Keratinocyte (primary cell): ENCODE measurements around the gene ZNF219.

Experiments
- CTCF ChIP-seq, 3 experiments: IDR thresholded peaks in 1 of 3; conservative IDR thresholded peaks in 1 of 3; optimal IDR thresholded peaks in 1 of 3; 2 replicates in 2 of 3; 3 replicates in 1 of 3; pipeline versions ENCODE3 to v1.5.1; 2011; ENCODE audit warnings: low read length in 3 of 3, mild to moderate bottlenecking in 3 of 3, moderate library complexity in 2 of 3, control low read depth in 1 of 3, inconsistent platforms in 1 of 3; ENCODE audit not compliant: insufficient read depth in 2 of 3; ENCODE audit errors: extremely low read depth in 1 of 3
- EZH2 ChIP-seq: IDR thresholded peaks from one replicate; pipeline ENCODE4 v1.6.1; 2012; ENCODE audit warnings: inconsistent platforms, mild to moderate bottlenecking, low read length, moderate library complexity

- no peak for TF ChIP-seq CTCF (optimal IDR thresholded peaks at IDR 0.05 in 1 of 3, IDR thresholded peaks at IDR 0.05 in 1 of 3, conservative IDR thresholded peaks at IDR 0.05 in 1 of 3; ENCODE audit: extremely low read depth in 1 of 3, insufficient read depth in 2 of 3, low read length in 3 of 3)
- TF ChIP-seq EZH2 = no peak
Measured at GRCh38 chr14:21103411-21103709, 4.9 kb upstream of the ZNF219 start.
